Measurements from ENCODE around the gene HELZ. TPM values are rescaled to one million over a fixed set of nuclear protein-coding genes. Genes with fewer than 3 reads are reported as not detected.

The HELZ gene
- total and polyA plus RNA-seq, 2 of the 8 experiments (the other 6 are each of a cell fraction or from before 2014, with no cell fraction given): 10.0 to 48.7 TPM

- no peak for FAIRE-seq
- H4K5ac ChIP-seq (ENCODE audit: insufficient read length, low read depth, low read length): no peak overlapping the region
- 75% methylated on average over 5 of the region's 5 CpGs; no CpG with 5 or more reads in 1 of the 2 experiments for WGBS, 2 experiments (ENCODE audit: extremely low coverage in 1 of 2, insufficient coverage in 1 of 2, insufficient read length in 1 of 2, insufficient replicate concordance in 2 of 2, low coverage in 1 of 2, low lambda C conversion rate in 2 of 2, missing lambda C conversion rate in 1 of 2)
- no peaks in the 10 kb centered on the region for H4K20me1 ChIP-seq (replicated peaks in 1 of 2; ENCODE audit: control insufficient read depth in 1 of 2, insufficient read depth in 2 of 2, low read length in 2 of 2)
- H4K91ac ChIP-seq (replicated peaks; ENCODE audit: insufficient read length, low read length): no peak overlapping the region
- no peak overlapping the region for H3K27ac ChIP-seq (ENCODE audit: low read depth, low read length)
- DNase-seq (ENCODE audit: low read depth in 1 of 2, low spot score in 2 of 2): no peak
- H2AK5ac ChIP-seq (ENCODE audit: low read depth, low read length): no peak overlapping the region
- H3K18ac ChIP-seq (ENCODE audit: extremely low read depth, low read length): no peak overlapping the region
- H3K23me2 ChIP-seq (ENCODE audit: low read depth, low read length): no peaks in the 10 kb centered on the region
- H3K23ac ChIP-seq (ENCODE audit: insufficient read length): no peak overlapping the region
- no peaks in the 10 kb centered on the region; a peak in 1 of 8 replicates for H3K36me3 ChIP-seq (ENCODE audit: control insufficient read depth in 2 of 4, insufficient read depth in 4 of 4, low read length in 3 of 4)
- H3K56ac ChIP-seq (replicated peaks; ENCODE audit: insufficient read length, low read depth, low read length): no peak overlapping the region
- H4K8ac ChIP-seq (ENCODE audit: extremely low read depth, insufficient read depth, low read length): no peak overlapping the region; the same call in 1 of the 2 replicates
- H2BK5ac ChIP-seq (ENCODE audit: low read depth, low read length): no peak overlapping the region
- H3K9ac ChIP-seq (replicated peaks in 1 of 4; ENCODE audit: extremely low read depth in 1 of 4, low read depth in 3 of 4, low read length in 3 of 4): no peak overlapping the region
- TF ChIP-seq TEAD4 (IDR thresholded peaks at IDR 0.05; ENCODE audit: low read depth, low read length) (no peak), SP4 (IDR thresholded peaks at IDR 0.05; ENCODE audit: low read length) (no peak), ZNF274 (IDR thresholded peaks at IDR 0.05; ENCODE audit: borderline replicate concordance, extremely low read depth, low read length) (no peak), HDAC6 (IDR thresholded peaks at IDR 0.05; ENCODE audit: low read depth, low read length) (no peak), EP300 (IDR thresholded peaks at IDR 0.05; ENCODE audit: borderline replicate concordance in 1 of 2, low read depth in 2 of 2, low read length in 2 of 2) (no peak), SIRT6 (IDR thresholded peaks at IDR 0.05; ENCODE audit: low read length) (no peak), KDM1A (IDR thresholded peaks at IDR 0.05; ENCODE audit: borderline replicate concordance, low read length) (no peak), SRF (IDR thresholded peaks at IDR 0.05; ENCODE audit: low read depth, low read length) (no peak), RAD21 (IDR thresholded peaks at IDR 0.05 in 1 of 2, conservative IDR thresholded peaks at IDR 0.05 in 1 of 2; ENCODE audit: low read depth in 2 of 2, low read length in 2 of 2) (no peak), TCF12 (IDR thresholded peaks at IDR 0.05; ENCODE audit: low read depth, low read length) (no peak), BACH1 (IDR thresholded peaks at IDR 0.05; ENCODE audit: low read length) (no peak), CREB1 (IDR thresholded peaks at IDR 0.05) (no peak)
- H3K4ac ChIP-seq (replicated peaks; ENCODE audit: insufficient read length, low read depth, low read length): no peak overlapping the region
- no peaks in the 10 kb centered on the region for H3K79me2 ChIP-seq (ENCODE audit: control insufficient read depth in 1 of 2, insufficient read depth in 2 of 2, low read length in 2 of 2)
- H2AFZ ChIP-seq (ENCODE audit: low read length): no peak overlapping the region
- no peak overlapping the region for H2BK12ac ChIP-seq (ENCODE audit: low read depth, low read length)
- H3K79me1 ChIP-seq (ENCODE audit: low read depth, low read length): no peaks in the 10 kb centered on the region
- no peak overlapping the region for H3K14ac ChIP-seq (ENCODE audit: insufficient read length)
- H2BK15ac ChIP-seq (ENCODE audit: low read length): no peak overlapping the region
- H3K4me1 ChIP-seq (replicated peaks in 1 of 4; ENCODE audit: control insufficient read depth in 3 of 4, insufficient read depth in 4 of 4, low read length in 3 of 4): 0 out of 7 replicates have a peak, but pooled peaks cover 0 to 3% (median under 1%) of the 10 kb centered on the region in 4 experiments
- H3K4me2 ChIP-seq (ENCODE audit: insufficient read depth in 1 of 2, low read depth in 2 of 2, low read length in 2 of 2): no peak overlapping the region
- no peak overlapping the region for H2BK120ac ChIP-seq (replicated peaks; ENCODE audit: low read depth, low read length)
- no peak overlapping the region for H2BK20ac ChIP-seq (ENCODE audit: low read length)
- POLR2A ChIA-PET (ENCODE audit: partially characterized antibody): interaction anchor here (1.3 kb wide), 1 partner anchor 8 kb away, joined by 3 read pairs; no protein-coding TSS in a partner anchor
- no peaks in the 10 kb centered on the region for H3K9me3 ChIP-seq (ENCODE audit: insufficient read depth in 2 of 2, low read depth in 1 of 2, low read length in 1 of 2)
- CTCF ChIA-PET (ENCODE audit: partially characterized antibody): interaction anchor here (1.1 to 1.4 kb wide), 4 partner anchors 18 to 129 kb away, joined by 3 to 4 read pairs (median 4); no protein-coding TSS in a partner anchor
- H3K4me3 ChIP-seq (ENCODE audit: extremely low read depth in 1 of 4, insufficient read depth in 2 of 4, low read depth in 3 of 4, low read length in 4 of 4): no peak overlapping the region
- H3K27me3 ChIP-seq (replicated peaks in 1 of 4; ENCODE audit: control insufficient read depth in 3 of 4, extremely low read depth in 1 of 4, insufficient read depth in 3 of 4, low read length in 3 of 4): no peaks in the 10 kb centered on the region
These were observed 206.1 kb downstream of the HELZ start for GRCh38 chr17:67038861-67039365.
